ENCODE measurements around the gene SULT1A1.
"Not testable (repeated sequence)": the region's sequence is repeated elsewhere in the genome, so short reads cannot be mapped to it uniquely, and the experiment has no call there.

SULT1A1 gene

DNA sequence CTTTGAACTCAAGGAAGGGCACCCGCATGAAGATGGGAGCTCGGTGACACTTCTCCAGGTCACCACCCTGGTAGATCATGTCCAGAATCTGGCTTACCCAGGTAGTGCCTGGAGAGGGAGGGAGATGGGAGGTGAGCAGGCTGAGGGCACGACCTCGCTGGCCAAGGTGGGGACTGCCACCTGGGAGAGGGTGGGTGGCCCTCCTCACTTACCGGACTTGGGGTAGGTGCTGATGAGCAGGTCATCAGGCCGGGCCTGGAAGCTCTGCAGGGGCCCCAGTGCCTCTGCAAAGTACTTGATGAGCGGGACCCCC, 1.4 kb downstream of the SULT1A1 start:
- DNase-seq, result not testable (repeated sequence)

DNA sequence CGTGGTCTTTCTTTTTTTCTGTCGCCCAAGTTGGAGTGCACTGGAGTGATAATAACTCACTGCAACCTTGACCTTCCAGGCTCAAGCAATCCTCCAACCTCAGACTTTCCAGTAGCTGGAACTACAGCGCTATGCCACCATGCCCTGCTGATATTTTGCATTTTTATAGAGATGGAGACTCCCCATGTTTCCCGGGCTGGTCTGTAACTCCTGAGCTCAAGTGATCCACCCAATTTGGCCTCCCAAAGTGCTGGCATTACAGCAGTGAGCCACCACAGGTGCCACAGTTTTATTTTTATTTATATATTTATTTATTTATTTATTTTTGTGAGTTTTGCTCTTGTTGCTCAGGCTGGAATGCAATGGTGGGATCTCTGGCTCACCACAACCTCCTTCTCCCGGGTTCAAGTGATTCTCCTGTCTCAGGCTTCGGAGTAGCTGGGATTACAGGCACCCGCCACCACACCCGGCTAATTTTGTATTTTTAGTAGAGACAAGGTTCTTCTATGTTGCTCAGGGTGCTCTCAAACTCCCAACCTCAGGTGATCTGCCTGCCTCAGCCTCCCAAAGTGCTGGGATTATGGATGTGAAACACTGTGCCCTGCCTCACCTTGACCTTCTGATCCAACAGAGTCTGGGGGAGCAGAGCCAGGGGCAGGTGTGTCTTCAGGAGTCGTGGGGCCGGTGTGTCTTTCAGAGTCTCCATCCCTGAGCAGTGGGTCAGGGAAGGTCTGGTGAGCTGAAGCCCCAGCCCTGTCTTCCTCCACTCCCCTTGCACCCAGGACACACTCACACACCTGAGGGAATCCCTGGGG, 2.0 kb downstream of the SULT1A1 start:
- not testable (repeated sequence) for DNase-seq

DNA sequence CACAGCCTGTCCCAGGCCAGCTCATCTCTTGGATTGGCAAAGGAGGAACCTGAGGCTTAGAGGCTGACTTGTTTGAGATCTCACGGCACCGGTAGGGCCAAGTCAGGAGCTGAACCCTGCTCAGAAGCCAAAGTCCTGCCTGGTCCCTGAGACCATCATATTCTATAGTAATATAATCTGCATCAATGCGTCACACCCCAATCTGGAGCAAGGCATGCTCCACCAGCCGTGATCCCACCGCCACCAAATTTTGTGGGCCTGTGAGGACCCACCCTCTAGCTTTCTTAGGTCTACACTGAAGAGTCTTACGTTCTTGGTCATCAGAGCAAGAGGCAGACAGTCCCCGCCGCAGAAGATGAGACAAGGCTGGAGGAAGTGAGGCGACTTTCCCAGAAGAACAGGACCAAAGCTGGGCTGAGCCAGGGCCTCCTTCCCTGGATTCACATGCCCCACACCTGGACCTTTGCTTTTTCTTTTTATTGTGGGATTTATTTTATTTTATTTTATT, 2.7 kb downstream of the SULT1A1 start:
- DNase-seq, result no peak

DNA sequence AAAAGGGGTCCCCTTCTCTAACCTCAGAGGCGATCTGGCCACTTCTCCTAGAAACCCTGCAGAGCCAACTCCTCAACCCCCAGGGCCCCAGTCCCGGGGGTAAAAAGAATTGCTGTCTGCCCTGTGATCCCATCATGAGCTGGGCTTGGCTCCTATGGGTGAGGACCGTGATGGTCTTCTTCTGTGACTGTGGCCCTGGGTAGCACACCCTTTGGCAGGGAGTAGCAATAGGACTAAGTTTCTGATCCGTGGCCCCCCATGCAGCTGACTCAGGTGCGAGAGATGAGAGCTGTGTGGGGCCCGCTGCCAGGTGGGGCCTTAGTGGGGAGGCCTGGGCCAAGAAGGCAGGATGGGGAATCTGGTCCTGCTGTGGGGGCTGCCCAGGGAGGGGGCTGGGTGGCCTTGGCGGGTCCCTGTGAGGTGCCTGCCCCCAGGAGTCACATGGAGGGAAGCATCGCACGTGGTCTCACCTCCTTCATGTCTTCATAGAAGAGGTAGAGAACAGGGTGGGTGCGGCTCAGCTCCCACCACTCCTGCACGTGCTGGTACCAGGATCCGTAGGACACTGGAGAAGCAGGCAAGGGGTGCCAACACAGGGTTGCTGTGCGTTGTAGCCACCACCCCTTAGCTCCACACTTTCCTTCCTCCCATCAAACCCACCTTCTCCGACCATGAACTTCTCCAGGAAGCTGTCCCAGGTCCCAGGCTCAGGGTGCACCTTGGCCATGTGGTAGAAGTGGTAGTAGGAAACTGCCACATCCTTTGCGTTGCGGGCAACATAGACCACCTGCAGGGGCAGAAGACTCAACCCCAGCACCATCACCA, 3.3 kb downstream of the SULT1A1 start:
- DNase-seq, result no peak

DNA sequence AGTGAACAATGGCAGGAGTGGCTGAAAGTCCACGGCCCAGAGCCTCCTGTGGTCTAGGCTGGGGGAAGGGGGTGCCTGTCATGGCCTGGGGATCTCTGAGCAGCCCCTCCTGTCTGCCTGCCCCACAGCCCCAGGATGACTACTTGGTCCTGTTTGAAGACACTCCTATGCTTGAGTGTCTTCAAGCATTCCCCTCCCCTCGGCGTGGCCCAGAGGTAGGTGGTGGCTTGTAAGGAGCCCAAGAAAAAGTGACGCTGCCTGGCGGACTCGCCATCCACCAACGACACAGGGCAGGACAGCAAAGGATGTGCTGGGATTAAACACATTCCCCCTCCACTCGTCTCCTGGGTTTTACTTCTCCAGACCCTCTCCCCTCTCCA, 5.7 kb downstream of the SULT1A1 start:
- no peak for DNase-seq

DNA sequence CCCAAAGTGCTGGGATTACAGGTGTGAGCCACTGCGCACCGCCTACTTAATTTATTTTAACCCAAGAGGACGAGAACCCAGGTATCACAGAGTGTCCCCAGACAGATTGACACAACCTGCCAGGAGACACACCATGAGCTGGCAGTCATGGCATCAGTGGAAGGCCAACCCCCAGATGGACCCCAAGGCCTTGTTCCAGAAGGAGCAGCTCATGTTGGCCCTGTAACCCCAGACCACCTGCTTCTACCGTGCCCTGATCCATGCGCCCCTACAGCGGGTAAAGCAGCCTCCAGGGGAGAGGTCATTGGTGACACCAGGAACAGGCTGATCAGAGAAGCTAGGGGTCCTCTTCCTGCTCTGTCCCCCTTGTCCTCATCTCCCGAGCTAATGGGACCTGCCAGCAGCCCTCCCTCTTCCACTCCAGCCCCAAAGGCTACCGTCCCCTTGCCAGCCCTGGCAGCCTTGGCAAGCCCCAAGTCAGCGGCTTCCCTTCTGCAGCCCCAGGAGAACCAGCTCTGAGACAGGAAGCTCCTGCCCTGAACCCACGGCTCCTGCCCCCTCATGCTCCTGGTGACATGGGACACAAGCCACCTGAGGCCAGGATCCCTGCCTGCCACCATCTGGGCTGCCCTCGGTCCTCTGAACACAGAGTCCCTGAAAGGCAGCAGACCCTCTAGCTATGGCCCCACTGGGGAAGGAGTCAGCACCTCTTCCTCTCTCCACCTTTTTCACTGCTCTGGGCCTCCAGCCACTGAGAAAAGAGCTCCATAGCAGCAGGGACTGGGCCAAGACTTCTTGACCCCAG, 6.3 kb downstream of the SULT1A1 start:
- DNase-seq, result no peak

DNA sequence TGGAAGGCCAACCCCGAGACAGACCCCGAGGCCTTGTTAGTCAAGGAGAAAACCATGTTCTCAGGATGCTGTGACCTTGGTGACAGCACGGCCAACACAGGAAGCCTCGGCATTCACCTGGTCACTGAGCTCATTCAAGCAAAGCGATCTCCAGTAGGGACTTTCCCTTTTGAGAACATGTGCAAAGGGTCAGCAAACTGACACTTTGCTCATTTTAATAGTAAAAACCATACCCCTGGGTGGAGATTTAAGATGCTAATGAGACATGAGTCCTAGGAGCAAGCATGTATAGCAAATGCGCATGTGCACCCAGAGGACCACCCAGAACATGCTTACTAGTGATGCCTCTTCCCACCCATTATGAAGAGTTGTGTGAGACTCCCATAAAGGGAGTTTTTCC, 7.3 kb downstream of the SULT1A1 start:
- DNase-seq, result no peak

DNA sequence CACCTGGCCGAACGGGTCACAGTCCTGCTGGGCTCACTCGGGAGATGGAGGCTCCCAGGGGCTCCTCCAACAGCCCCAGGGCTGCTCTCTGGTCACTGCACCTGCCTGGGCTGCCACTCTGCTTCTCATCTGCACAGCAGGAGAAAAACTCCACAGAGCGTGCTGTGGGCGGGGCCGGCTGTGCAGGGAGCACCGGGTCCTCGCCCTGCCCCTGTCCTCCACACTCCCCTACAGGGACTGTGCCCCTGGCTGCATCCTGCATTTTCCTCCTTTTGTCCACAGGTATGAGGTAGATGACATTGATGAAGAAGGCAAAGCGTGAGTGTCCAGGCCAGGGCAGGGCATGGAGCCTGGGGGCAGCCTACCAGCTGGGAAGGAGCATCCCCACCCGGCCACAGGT, 7.8 kb downstream of the SULT1A1 start:
- DNase-seq, result not testable (repeated sequence)

DNA sequence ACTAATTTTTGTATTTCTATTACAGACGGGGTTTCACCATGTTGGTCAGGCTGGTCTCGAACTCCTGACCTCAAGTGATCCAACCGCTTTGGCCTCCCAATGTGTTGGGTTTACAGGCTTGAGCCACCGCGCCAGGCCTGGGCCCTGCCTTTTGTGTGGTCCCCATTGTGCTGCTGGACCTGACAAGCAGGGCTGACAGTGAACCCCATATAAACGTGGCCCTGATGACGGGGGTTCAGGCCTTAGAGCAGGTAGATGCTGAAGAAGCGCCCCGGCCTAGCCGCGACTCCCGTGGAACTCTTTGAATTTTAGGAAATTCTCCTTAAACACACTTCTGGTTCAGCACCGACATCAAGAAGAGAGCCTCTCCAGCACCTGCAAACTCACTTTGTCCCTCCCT, 8.3 kb downstream of the SULT1A1 start:
- not testable (repeated sequence) for DNase-seq

DNA sequence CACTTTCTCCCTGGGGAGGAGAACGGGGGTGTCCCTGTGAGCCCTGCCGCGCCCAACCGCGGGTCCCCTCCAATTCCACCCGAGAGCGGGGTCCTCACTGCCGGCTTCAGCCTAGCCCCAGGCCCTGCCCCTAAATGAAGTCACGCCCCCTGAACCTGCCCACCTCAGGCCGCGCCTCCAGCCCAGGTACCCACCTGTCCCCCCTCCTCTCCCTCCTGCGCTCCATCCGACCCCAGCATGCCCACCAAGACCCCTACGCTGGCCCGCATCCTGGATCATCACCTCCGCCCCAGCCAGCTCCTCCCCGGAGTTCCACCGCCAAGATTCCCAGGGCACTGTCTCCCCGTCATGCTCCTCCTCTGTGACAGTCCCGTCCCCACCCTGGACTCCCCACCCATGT, 8.9 kb downstream of the SULT1A1 start:
- not testable (repeated sequence) for DNase-seq

DNA sequence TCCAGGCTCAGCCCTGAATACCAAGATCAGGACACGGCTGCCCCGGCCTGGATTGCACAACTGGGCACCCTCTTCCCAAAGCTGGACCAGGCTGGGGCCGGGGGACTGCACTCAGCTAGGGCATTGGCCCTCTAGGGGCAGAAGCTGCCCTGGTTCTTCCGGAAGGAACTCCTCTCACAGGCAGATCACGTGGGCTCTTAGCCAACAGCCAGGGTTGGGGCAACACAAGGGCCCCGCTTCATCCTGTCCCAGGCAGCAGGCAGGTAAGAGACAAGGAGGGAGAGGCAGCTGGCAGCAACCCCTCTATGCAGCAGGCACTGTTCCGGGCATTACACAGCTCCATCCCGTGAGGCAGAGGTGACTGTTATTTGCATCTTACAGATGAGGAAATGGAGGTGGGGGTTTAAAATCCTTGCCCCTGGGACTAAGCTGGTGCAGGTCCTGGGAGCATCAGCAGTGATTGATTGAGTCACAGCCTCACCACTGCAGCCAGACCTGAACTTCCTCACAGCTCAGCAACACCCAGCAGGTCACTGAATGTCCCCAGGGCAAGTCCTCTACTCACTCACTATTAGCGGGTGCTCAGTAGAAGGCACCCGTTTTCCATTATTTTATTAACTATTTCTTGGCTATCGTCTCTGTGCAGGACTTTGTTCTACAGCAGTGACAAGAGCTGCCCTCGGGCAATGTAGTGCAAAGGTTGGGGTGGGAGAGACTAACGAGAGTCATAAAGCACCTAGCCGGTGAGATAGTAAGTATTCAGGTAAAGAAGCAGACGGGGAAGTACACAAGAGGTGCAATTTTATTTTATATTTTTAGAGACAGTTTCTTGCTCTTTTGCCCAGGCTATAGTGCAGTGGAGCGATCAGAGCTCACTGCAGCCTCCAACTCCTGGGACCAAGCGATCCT, 10.2 kb downstream of the SULT1A1 start:
- DNase-seq, result not testable (repeated sequence)

DNA sequence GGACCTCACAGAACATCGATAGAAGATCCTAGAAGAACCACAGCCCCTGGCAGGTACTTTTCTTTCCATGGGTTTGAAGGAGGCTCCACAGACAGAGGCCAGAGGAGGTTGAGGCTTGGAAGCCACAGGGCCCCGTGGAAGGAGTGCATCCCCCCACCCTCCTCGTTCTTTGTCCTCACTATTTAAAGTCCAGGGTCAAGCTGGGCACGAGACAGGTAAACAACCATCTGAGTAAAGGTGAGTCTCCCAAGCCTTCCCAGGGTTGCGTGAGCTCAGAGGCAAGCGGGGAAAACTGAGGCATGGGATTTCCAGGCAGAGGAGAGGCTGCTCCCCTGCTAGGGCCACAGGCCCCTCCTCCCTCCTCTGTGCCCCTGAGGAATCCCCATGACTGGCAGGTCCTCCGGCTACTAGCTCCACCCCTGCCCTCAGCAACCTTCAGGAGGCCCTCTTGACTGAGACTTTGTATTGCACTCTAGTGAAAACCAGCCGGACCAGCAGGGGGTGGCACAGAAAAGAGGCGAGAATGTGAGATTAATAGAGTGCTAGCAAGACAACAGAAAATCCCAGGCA, 12.1 kb downstream of the SULT1A1 start:
- no peak for DNase-seq

DNA sequence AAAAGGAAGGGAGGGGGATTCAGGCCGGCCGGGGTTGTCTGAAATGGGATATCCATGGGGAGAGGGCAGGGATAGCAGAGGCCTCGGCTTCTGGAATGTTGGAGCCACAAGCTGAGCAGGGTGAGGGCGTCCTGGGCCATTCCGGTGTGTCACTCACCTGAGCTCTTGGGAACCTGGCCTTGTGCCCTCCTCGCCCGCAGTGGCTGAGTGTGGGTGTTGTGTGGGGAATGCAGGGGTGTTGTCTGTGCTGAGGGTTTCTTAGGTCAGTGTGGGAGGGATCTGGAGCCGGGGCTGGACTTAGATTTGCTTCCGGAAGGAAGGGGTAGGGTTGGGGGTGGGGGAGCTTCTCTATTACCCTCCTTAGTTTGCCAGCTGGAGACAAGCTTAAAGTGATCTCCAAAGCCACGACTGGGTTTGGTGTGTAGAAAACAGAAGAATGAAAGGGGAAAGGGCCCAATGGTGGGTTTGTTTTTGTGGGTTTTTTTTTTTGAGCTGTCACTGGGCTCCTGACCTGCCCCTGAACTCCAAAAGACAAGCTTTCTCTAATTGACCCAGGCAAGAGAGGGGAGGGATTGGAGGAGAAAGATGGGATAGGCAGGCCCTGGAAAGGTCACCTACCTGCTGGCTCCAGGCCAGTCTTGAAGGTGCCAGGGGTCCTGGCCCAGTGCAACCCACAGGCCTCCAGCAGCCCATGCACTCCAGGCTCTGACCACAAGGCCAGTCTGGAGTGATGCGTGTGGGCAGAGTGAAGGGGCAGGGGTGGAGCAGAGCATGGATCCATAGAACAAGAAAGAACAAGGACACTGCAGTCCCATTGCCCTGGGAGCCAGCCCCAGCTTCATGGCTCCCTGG, 12.8 kb downstream of the SULT1A1 start, which contains the start of gene SULT1A2:
SULT1A2 (minus strand) TSS at position 211 of the 852 bp plus-strand sequence. CDS start 1,120 bp downstream, outside the sequence.
- no peak for DNase-seq

DNA sequence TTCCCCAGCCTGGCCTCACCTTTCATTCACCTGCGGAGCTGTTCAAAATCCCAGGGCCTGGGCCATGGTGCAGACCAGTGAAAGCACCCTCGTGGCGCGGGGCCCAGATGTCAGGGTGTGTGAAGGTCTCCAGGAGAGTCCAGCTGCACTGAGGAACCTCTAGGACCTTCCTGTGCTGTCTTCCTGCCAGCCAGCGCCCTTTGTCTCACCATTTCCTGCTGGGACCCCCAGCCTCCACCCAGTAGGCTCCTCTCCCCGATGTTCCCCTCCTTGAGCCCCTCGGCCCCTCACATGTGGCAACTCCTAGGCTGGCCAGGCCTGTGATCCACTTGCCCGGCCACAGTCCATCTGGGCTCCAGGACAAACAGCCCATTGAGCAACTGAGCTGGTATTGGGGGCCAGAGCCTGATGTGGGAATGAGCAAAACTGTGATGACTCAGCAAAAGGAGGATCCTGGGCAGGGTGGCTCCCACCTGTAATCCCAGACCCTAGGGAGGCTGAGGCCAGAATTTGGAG, 13.7 kb downstream of the SULT1A1 start:
- DNase-seq, result no peak

DNA sequence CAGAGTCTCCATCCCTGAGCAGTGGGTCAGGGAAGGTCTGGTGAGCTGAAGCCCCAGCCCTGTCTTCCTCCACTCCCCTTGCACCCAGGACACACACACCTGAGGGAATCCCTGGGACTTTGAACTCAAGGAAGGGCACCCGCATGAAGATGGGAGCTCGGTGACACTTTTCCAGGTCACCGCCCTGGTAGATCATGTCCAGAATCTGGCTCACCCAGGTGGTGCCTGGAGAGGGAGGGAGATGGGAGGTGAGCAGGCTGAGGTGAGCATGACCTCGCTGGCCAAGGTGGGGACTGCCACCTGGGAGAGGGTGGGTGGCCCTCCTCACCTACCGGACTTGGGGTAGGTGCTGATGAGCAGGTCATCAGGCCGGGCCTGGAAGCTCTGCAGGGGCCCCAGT, 14.4 kb downstream of the SULT1A1 start:
- not testable (repeated sequence) for DNase-seq

DNA sequence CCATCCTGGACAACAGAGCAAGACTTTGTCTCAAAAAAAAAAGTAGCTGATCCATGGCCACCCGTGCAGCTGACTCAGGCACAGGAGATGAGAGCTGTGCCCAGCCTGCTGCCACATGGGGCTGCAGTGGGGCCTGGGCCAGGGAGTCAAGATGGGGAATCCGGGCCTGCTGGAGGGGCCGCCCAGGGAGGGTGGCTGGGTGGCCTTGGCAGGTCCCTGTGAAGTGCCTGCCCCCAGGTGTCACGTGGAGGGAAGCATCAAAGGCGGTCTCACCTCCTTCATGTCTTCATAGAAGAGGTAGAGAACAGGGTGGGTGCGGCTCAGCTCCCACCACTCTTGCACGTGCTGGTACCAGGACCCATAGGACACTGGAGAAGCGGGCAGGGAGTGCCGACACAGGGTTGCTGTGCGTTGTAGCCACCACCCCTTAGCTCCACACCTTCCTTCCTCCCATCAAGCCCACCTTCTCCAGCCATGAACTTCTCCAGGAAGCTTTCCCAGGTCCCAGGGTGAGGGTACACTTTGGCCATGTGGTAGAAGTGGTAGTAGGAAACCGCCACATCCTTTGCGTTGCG, 16.8 kb downstream of the SULT1A1 start:
- no peak for DNase-seq

DNA sequence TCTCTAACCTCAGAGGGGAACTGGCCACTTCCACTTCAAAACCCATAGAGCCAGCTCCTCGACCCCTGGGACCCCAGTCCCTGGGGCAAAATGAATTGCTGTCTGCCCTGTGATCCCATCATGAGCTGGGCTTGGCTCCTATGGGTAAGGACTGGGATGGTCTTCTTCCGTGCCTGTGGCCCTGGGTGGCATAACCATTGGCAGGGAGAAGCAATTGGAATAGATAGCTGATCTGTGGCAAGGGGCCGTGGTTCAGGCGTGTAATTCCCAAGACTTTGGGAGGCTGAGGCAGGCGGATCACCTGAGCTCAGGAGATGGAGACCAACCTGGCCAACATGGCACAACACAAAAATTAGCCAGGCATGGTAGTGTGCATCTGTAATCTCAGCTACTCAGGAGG, 17.3 kb downstream of the SULT1A1 start:
- no peak for DNase-seq

DNA sequence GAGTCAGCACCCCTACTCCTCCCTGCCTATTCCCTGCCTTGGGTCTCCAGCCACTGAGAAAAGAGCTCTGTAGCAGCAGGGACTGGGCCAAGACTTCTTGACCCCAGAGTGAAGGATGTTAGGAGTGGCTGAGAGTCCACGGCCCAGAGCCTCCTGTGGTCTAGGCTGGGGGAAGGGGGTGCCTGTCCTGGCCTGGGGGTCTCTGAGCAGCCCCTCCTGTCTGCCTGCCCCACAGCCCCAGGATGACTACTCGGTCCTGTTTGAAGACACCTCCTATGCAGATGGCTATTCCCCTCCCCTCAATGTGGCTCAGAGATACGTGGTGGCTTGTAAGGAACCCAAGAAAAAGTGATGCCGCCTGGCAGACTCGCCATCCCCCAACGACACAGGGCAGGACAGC, 18.5 kb downstream of the SULT1A1 start:
- no peak for DNase-seq

DNA sequence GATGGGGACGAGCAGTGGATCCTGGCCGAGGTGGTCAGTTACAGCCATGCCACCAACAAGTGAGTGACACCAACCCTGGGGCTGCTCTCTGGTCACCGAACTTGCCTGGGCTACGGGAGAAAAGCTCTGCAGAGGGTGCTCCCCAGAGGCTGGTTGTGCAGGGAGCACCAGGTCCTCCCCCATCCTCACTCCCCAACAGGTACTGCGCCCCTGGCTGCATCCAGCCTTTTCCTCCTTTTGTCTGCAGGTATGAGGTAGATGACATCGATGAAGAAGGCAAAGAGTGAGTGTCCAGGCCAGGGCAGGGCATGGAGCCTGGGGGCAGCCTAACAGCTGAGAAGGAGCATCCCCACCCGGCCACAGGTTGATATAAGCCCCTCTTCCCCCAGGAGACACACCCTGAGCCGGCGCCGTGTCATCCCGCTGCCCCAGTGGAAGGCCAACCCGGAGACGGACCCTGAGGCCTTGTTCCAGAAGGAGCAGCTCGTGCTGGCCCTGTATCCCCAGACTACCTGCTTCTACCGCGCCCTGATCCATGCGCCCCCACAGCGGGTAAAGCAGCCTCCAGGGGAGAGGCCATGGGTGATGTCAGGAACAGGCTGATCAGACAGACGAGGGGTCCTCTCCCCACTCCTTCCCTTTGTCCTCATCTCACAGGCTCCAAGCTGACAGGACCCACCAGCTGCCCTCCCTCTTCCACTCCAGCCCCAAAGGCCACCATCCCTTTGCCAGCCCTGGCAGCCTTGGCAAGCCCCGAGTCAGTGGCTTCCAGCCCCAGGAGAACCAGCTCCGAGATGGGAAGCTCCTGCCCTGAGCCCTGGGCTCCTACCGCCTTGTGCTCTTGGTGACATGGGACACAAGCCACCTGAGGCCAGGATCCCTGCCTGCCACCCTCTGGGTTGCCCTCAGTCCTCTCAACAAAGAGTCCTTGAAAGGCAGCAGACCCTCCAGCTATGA, 19.2 kb downstream of the SULT1A1 start:
- DNase-seq, result no peak

All from HCEC 1CT (cell line).